ENCODE data around the gene SPHK1. TPM values are rescaled to one million over a fixed set of nuclear protein-coding genes. Genes with fewer than 3 reads are reported as not detected.

Gene SPHK1
- total RNA-seq, 1 donor from 2014 or later: 15.2 TPM

DNA sequence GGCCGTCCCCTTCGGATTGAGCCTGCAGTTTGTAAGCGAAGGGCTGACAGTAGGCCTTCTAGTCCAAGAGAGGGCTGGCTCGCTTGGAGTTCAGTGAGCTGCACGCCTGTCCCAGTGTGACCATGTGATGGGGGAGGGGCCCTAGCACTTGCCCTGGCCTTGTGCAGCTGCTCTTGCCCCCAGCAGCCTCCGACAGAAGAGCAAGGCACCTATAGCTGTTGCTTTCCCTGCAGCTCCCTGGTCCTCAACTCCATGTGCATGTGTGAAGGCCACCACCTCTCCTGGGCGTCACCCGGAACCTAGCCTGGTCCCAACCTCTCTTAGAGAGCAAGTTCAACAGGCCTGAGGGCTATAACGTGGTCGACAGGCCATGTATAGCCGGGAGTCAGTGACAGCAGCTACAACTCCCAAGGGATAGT lies 5.6 kb downstream of the SPHK1 start:
- H3K4me3 Mint-ChIP-seq (ENCODE audit: unreplicated experiment): no peak overlapping the region
- no peak for DNase-seq (ENCODE audit: extremely low spot score, unreplicated experiment)
- TF ChIP-seq CTCF (IDR thresholded peaks at IDR 0.05): no peak
- H3K27ac Mint-ChIP-seq (ENCODE audit: unreplicated experiment): no peak overlapping the region
- peaks cover 10% of the 10 kb centered on the region for H3K4me1 Mint-ChIP-seq (ENCODE audit: unreplicated experiment)
- H3K27me3 Mint-ChIP-seq (ENCODE audit: unreplicated experiment): no peaks in the 10 kb centered on the region
- peaks cover 13% of the 10 kb centered on the region for H3K36me3 Mint-ChIP-seq (ENCODE audit: unreplicated experiment)
- no peaks in the 10 kb centered on the region for H3K9me3 Mint-ChIP-seq (ENCODE audit: unreplicated experiment)

GRCh38 chr17:76391200-76391715 lies 6.8 kb downstream of the SPHK1 start:
- no peak for TF ChIP-seq CTCF (IDR thresholded peaks at IDR 0.05)
- Mint-ChIP-seq H3K4me1 (ENCODE audit: unreplicated experiment) (peaks cover 5% of the 10 kb centered on the region), H3K9me3 (ENCODE audit: unreplicated experiment) (no peaks in the 10 kb centered on the region), H3K27me3 (ENCODE audit: unreplicated experiment) (no peaks in the 10 kb centered on the region), H3K36me3 (ENCODE audit: unreplicated experiment) (peaks cover 15% of the 10 kb centered on the region), H3K27ac (ENCODE audit: unreplicated experiment) (no peak overlapping the region), H3K4me3 (ENCODE audit: unreplicated experiment) (no peak overlapping the region)
- DNase-seq (ENCODE audit: extremely low spot score, unreplicated experiment): no peak

- Mint-ChIP-seq H3K36me3 (ENCODE audit: unreplicated experiment) (peaks cover 25% of the 10 kb centered on the region), H3K9me3 (ENCODE audit: unreplicated experiment) (no peaks in the 10 kb centered on the region), H3K27me3 (ENCODE audit: unreplicated experiment) (no peaks in the 10 kb centered on the region), H3K4me3 (ENCODE audit: unreplicated experiment) (no peak overlapping the region), H3K27ac (ENCODE audit: unreplicated experiment) (no peak overlapping the region), H3K4me1 (ENCODE audit: unreplicated experiment) (no peaks in the 10 kb centered on the region)
- TF ChIP-seq CTCF (IDR thresholded peaks at IDR 0.05): no peak
- no peak for DNase-seq (ENCODE audit: extremely low spot score, unreplicated experiment)
These were observed 9.8 kb downstream of the SPHK1 start for GRCh38 chr17:76394166-76394565.

- Mint-ChIP-seq H3K36me3 (ENCODE audit: unreplicated experiment) (peaks cover 32% of the 10 kb centered on the region), H3K4me3 (ENCODE audit: unreplicated experiment) (no peak overlapping the region), H3K9me3 (ENCODE audit: unreplicated experiment) (no peaks in the 10 kb centered on the region), H3K4me1 (ENCODE audit: unreplicated experiment) (no peaks in the 10 kb centered on the region), H3K27ac (ENCODE audit: unreplicated experiment) (no peak overlapping the region), H3K27me3 (ENCODE audit: unreplicated experiment) (no peaks in the 10 kb centered on the region)
- TF ChIP-seq CTCF (IDR thresholded peaks at IDR 0.05): no peak
- DNase-seq (ENCODE audit: extremely low spot score, unreplicated experiment): no peak
These were observed 11.6 kb downstream of the SPHK1 start for GRCh38 chr17:76395980-76396379.

DNA sequence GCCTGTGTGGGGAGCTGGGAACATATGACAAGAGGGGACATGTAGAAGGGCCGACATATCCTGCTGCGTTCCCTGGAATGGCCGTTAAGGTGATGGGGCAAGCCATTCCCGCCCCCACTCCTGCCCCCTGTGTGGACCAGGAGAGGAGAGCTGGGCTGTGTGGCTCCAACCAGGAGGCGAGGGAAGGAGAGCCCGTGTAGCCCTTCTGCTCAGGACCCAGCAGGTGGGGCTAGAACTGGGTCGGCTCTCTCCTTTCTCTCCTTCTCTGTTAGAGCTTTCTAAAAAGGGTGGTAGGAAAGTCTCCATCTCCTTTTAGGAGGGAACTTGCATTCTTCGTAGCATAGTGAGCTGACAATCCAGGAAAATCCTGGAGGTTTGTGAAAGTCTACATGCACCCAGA lies 12.8 kb downstream of the SPHK1 start:
- TF ChIP-seq CTCF (IDR thresholded peaks at IDR 0.05): no peak
- DNase-seq (ENCODE audit: extremely low spot score, unreplicated experiment): no peak
- H3K4me1 Mint-ChIP-seq (ENCODE audit: unreplicated experiment): no peaks in the 10 kb centered on the region
- H3K9me3 Mint-ChIP-seq (ENCODE audit: unreplicated experiment): no peaks in the 10 kb centered on the region
- no peak overlapping the region for H3K27ac Mint-ChIP-seq (ENCODE audit: unreplicated experiment)
- no peak overlapping the region for H3K4me3 Mint-ChIP-seq (ENCODE audit: unreplicated experiment)
- peaks cover 38% of the 10 kb centered on the region for H3K36me3 Mint-ChIP-seq (ENCODE audit: unreplicated experiment)
- H3K27me3 Mint-ChIP-seq (ENCODE audit: unreplicated experiment): no peaks in the 10 kb centered on the region

All from osteocyte (in vitro differentiated cells).